B cell (primary cell): ENCODE data around the gene APBA2. TPM values are rescaled to one million over a fixed set of nuclear protein-coding genes. Genes with fewer than 3 reads are reported as not detected.

Experiments
- ATAC-seq: fragments of 200-7000 bp; cut with Tn5 transposase; one replicate; pipeline ENCODE4 v1.10.0; 2021; ENCODE audit warnings: low read depth, mild to moderate bottlenecking, moderate number of reproducible peaks, moderate library complexity
- CTCF ChIA-PET: fragments of 350-600 bp; sonication (Branson Sonifier 250); formaldehyde crosslinking; loops from one replicate; lab custom pipeline; 2021; ENCODE audit warnings: antibody characterized with exemption, inconsistent platforms; lab: Charles Lee
- POLR2A ChIA-PET: fragments of 350-600 bp; sonication (Branson Sonifier 250); formaldehyde crosslinking; loops from one replicate; lab custom pipeline; 2021; ENCODE audit warnings: antibody characterized with exemption; lab: Charles Lee
- DNase-seq: peaks from one replicate; pipeline ENCODE4 v3.0.0; 2013
- H2AFZ ChIP-seq: 2 replicates; pipeline ENCODE4 v1.6.1; 2012; ENCODE audit warnings: mild to moderate bottlenecking, low read depth, low read length; ENCODE audit not compliant: insufficient read depth, poor library complexity, severe bottlenecking
- H3K27ac ChIP-seq, 2 donors: 1 replicate in 1 of 2; 2 replicates in 1 of 2; pipeline ENCODE4 v1.5.1; 2012 to 2013; ENCODE audit warnings: low read length in 2 of 2, mild to moderate bottlenecking in 2 of 2, moderate library complexity in 1 of 2
- H3K27me3 ChIP-seq, 4 experiments: fragments of 200-600 bp in 1 of 4; sonication (generic) in 1 of 4; replicated peaks in 1 of 4; 1 replicate in 2 of 4; 2 replicates in 2 of 4; pipeline versions ENCODE4 v1.6.1 to v1.7.0; 2013 to 2016; ENCODE audit warnings: low read length in 3 of 4, mild to moderate bottlenecking in 2 of 4, mixed read lengths in 1 of 4, moderate library complexity in 1 of 4; ENCODE audit not compliant: insufficient read depth in 4 of 4, control insufficient read depth in 3 of 4; ENCODE audit errors: control extremely low read depth in 1 of 4
- H3K36me3 ChIP-seq, 2 experiments: replicated peaks in 1 of 2; 1 replicate in 1 of 2; 2 replicates in 1 of 2; pipeline versions ENCODE4 v1.6.1 to v1.7.1; 2013; ENCODE audit warnings: low read length in 1 of 2; ENCODE audit not compliant: insufficient read depth in 2 of 2, control insufficient read depth in 1 of 2; ENCODE audit errors: control extremely low read depth in 1 of 2, extremely low read depth in 1 of 2
- H3K4me1 ChIP-seq, 2 donors: fragments of 200-600 bp in 1 of 2; sonication (generic) in 1 of 2; 1 replicate in 1 of 2; 2 replicates in 1 of 2; pipeline versions ENCODE4 v1.5.1 to v1.6.1; 2013 to 2017; ENCODE audit warnings: low read length in 2 of 2; ENCODE audit not compliant: control insufficient read depth in 2 of 2, insufficient read depth in 2 of 2
- H3K4me2 ChIP-seq: replicated peaks from 2 replicates; pipeline ENCODE3; 2012; ENCODE audit warnings: mild to moderate bottlenecking, low read depth, low read length; ENCODE audit not compliant: poor library complexity, severe bottlenecking
- H3K4me3 ChIP-seq, 5 experiments: fragments of 200-600 bp in 1 of 5; sonication (generic) in 1 of 5; 1 replicate in 3 of 5; 2 replicates in 2 of 5; pipeline versions ENCODE4 v1.5.1 to v1.7.0; 2011 to 2016; ENCODE audit warnings: low read length in 4 of 5, mild to moderate bottlenecking in 4 of 5, low read depth in 2 of 5, control low read depth in 1 of 5, moderate library complexity in 1 of 5; ENCODE audit not compliant: insufficient read depth in 1 of 5; ENCODE audit errors: control extremely low read depth in 1 of 5, extremely low read depth in 1 of 5
- H3K79me2 ChIP-seq: fragments of 200-600 bp; sonication (generic); one replicate; pipeline ENCODE4 v1.6.0; 2016; ENCODE audit warnings: low read length; ENCODE audit not compliant: control insufficient read depth, insufficient read depth
- H3K9ac ChIP-seq: fragments of 200-600 bp; sonication (generic); 2 replicates; pipeline ENCODE4 v1.6.1; 2017; ENCODE audit warnings: mild to moderate bottlenecking, low read length, moderate library complexity
- H3K9me3 ChIP-seq, 3 donors: one replicate each; pipeline versions ENCODE4 v1.6.1 to v1.7.1; 2013; ENCODE audit warnings: low read length in 2 of 3; ENCODE audit not compliant: control insufficient read depth in 2 of 3, insufficient read depth in 1 of 3; ENCODE audit errors: control extremely low read depth in 1 of 3
- H4K20me1 ChIP-seq: 2 replicates; pipeline ENCODE4 v1.6.0; 2012; ENCODE audit warnings: mild to moderate bottlenecking, low read length; ENCODE audit not compliant: insufficient read depth, control insufficient read depth, poor library complexity, severe bottlenecking
- H3K27ac Mint-ChIP-seq: one replicate; pipeline ENCODE4 v1.8.0; 2021; ENCODE audit warnings: mixed read lengths
- H3K27me3 Mint-ChIP-seq: one replicate; pipeline ENCODE4 v1.8.0; 2021; ENCODE audit warnings: mixed read lengths
- H3K4me1 Mint-ChIP-seq: one replicate; pipeline ENCODE4 v1.8.0; 2021; ENCODE audit warnings: mixed read lengths
- H3K4me3 Mint-ChIP-seq: one replicate; pipeline ENCODE4 v1.8.0; 2021; ENCODE audit warnings: mixed read lengths
- H3K9me3 Mint-ChIP-seq: one replicate; pipeline ENCODE4 v1.8.0; 2022; ENCODE audit warnings: mixed read lengths; ENCODE audit not compliant: insufficient read depth
- EZH2 ChIP-seq: IDR thresholded peaks from 2 replicates; pipeline ENCODE4 v1.6.1; 2012; ENCODE audit warnings: borderline replicate concordance, low read depth, mild to moderate bottlenecking, moderate library complexity, low read length; ENCODE audit not compliant: insufficient read depth, poor library complexity, severe bottlenecking
- WGBS: methylation state at CpG from one replicate; pipeline ENCODE4 v1.1.5; 2013; ENCODE audit warnings: missing lambda C conversion rate; ENCODE audit not compliant: insufficient coverage; 5-methylcytosine and 5-hydroxymethylcytosine counted together
- intact Hi-C: fragments of 100-400 bp; cut with micrococcal nuclease; formaldehyde crosslinking; loops from one replicate; pipeline ENCODE4 v1.10.0; 2022
- polyA plus RNA-seq: library from polyadenylated mRNA; depleted of rRNA; stranded (reverse); fragments of >200 nt; gene quantifications from 2 replicates; pipeline ENCODE4 v1.2.3, GENCODE V29; 2012
- total RNA-seq, 2 donors: library from RNA; stranded (reverse); fragments of 120-200 nt in 1 of 2; gene quantifications; 1 replicate in 1 of 2; 2 replicates in 1 of 2; pipeline versions ENCODE4 v1.2.3 to v1.2.4, GENCODE V29; 2013 to 2022
- TF ChIP-seq, protein P1 (sequence below): fragments of 200-600 bp; IDR thresholded peaks from one replicate; pipeline ENCODE4 v1.8.0; 2022; ENCODE audit warnings: antibody characterized with exemption, mild to moderate bottlenecking

The APBA2 gene
- total and polyA plus RNA-seq, 2 donors (not counting 1 experiment from before 2014, with no cell fraction given) = 0.19 TPM; not detected in 1

DNA sequence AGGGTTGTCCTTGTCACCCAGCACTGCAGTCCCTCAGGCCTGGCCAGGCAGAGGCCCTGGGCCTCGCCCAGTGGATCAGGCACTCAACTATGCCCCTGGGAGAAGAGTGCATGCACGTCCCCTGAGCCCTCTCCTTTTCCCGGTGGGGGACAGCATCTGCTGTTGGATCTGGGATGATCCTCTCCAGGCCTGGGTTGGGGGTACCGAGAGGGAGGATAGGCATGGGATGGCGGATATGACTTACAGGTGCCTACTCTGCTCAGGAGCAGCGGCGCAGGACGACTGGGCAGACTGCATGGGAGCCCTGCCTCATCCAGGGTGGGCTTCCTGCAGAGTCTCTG, 9.0 kb upstream of the APBA2 start:
- H3K9me3 Mint-ChIP-seq = peaks cover 4% of the 10 kb centered on the region
- H3K27ac Mint-ChIP-seq = no peak overlapping the region
- CTCF ChIA-PET = no interaction called here

DNA sequence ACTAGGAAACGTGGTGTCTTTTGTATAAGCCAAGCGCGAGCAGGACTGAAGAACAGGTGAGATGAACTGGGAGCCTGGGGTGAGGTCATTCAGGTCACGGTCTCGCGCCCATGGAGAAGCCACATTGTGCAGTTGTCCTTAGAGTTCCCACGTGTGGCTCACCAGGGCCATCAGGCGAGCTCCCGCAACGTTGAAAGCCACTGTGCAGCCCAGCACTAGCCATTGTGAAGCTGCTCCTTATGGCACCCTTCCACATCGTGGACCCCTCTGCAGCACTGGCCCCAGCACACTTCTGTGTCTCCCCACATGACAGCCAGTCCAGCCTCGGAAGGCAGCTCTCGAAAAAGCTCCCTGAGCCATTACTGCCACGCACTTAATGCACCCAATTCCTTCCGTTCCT, 7.6 kb upstream of the APBA2 start:
- CTCF ChIA-PET = no interaction called here
- H3K9ac ChIP-seq = no peak overlapping the region
- H3K4me1 ChIP-seq = no peaks in the 10 kb centered on the region
- WGBS = 90% methylated on average over 15 of the region's 15 CpGs
- intact Hi-C loops = no loop called here
- DNase-seq (no peak), ATAC-seq (no peak)
- peaks cover 0 to 5% (median 0%) of the 10 kb centered on the region in 3 donors for H3K9me3 ChIP-seq
- POLR2A ChIA-PET = no interaction called here
- H2AFZ ChIP-seq = no peak overlapping the region
- Mint-ChIP-seq H3K27me3 (no peaks in the 10 kb centered on the region), H3K9me3 (peaks cover 2% of the 10 kb centered on the region), H3K4me1 (no peaks in the 10 kb centered on the region), H3K4me3 (no peak overlapping the region), H3K27ac (no peak overlapping the region)
- H4K20me1 ChIP-seq = no peaks in the 10 kb centered on the region
- H3K4me3 ChIP-seq = no peak overlapping the region
- H3K79me2 ChIP-seq = no peaks in the 10 kb centered on the region
- H3K27me3 ChIP-seq = no peaks in the 10 kb centered on the region
- no peaks in the 10 kb centered on the region for H3K36me3 ChIP-seq
- no peak overlapping the region for H3K4me2 ChIP-seq
- TF ChIP-seq, protein P1, sequence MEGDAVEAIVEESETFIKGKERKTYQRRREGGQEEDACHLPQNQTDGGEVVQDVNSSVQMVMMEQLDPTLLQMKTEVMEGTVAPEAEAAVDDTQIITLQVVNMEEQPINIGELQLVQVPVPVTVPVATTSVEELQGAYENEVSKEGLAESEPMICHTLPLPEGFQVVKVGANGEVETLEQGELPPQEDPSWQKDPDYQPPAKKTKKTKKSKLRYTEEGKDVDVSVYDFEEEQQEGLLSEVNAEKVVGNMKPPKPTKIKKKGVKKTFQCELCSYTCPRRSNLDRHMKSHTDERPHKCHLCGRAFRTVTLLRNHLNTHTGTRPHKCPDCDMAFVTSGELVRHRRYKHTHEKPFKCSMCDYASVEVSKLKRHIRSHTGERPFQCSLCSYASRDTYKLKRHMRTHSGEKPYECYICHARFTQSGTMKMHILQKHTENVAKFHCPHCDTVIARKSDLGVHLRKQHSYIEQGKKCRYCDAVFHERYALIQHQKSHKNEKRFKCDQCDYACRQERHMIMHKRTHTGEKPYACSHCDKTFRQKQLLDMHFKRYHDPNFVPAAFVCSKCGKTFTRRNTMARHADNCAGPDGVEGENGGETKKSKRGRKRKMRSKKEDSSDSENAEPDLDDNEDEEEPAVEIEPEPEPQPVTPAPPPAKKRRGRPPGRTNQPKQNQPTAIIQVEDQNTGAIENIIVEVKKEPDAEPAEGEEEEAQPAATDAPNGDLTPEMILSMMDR = no peak
- TF ChIP-seq EZH2 = no peak
- H3K27ac ChIP-seq = no peak overlapping the region

More for the DNA sequence above, 9.0 kb upstream of the APBA2 start:
- no peak for TF ChIP-seq EZH2
- TF ChIP-seq, protein P1 = no peak
- intact Hi-C loops = no loop called here
- H3K79me2 ChIP-seq = no peaks in the 10 kb centered on the region
- no peaks in the 10 kb centered on the region for H4K20me1 ChIP-seq
- H3K9ac ChIP-seq = no peak overlapping the region
- H3K27ac ChIP-seq = no peak overlapping the region
- POLR2A ChIA-PET = no interaction called here
- ATAC-seq (no peak), DNase-seq (no peak)
- no peak overlapping the region for H3K4me3 Mint-ChIP-seq
- no peaks in the 10 kb centered on the region for H3K36me3 ChIP-seq
- WGBS = 93% methylated on average over 4 of the region's 8 CpGs
- no peaks in the 10 kb centered on the region for H3K27me3 ChIP-seq
- no peaks in the 10 kb centered on the region for H3K4me1 ChIP-seq
- H3K4me1 Mint-ChIP-seq = no peaks in the 10 kb centered on the region
- no peaks in the 10 kb centered on the region for H3K27me3 Mint-ChIP-seq
- H3K9me3 ChIP-seq = peaks cover 0 to 11% (median 0%) of the 10 kb centered on the region in 3 donors
- no peak overlapping the region for H3K4me3 ChIP-seq
- no peak overlapping the region for H2AFZ ChIP-seq
- no peak overlapping the region for H3K4me2 ChIP-seq
